Neural progenitor cell (in vitro differentiated cells): ENCODE measurements around the gene ACYP1. TPM values are rescaled to one million over a fixed set of nuclear protein-coding genes. Genes with fewer than 3 reads are reported as not detected.

Source experiments
- DNase-seq: peaks from one replicate; pipeline ENCODE4 v3.0.0-alpha.2; 2016; ENCODE audit warnings: low spot score
- H2AFZ ChIP-seq: fragments of 200-600 bp; sonication (generic); replicated peaks from 2 replicates; pipeline ENCODE4 v1.6.1; 2016; ENCODE audit warnings: antibody characterized with exemption
- H3F3A ChIP-seq: fragments of 200-600 bp; sonication (generic); 2 replicates; pipeline ENCODE4 v1.6.1; 2016; ENCODE audit warnings: antibody characterized with exemption, low read depth
- H3K27ac ChIP-seq: fragments of 200-600 bp; sonication (generic); 2 replicates; pipeline ENCODE4 v1.5.1; 2016; ENCODE audit warnings: mild to moderate bottlenecking
- H3K27me3 ChIP-seq: fragments of 200-600 bp; sonication (generic); 2 replicates; pipeline ENCODE4 v1.6.1; 2016; ENCODE audit warnings: mild to moderate bottlenecking, moderate library complexity
- H3K36me3 ChIP-seq: fragments of 200-600 bp; sonication (generic); 2 replicates; pipeline ENCODE4 v1.5.1; 2016
- H3K4me1 ChIP-seq: fragments of 200-600 bp; sonication (generic); 2 replicates; pipeline ENCODE4 v1.6.1; 2016; ENCODE audit warnings: mixed run types
- H3K4me2 ChIP-seq: fragments of 200-600 bp; sonication (generic); 2 replicates; pipeline ENCODE4 v1.6.1; 2016
- H3K4me3 ChIP-seq: fragments of 200-600 bp; sonication (generic); 2 replicates; pipeline ENCODE4 v1.5.1; 2016
- H3K79me2 ChIP-seq: fragments of 200-600 bp; sonication (generic); 2 replicates; pipeline ENCODE4 v1.6.1; 2016; ENCODE audit warnings: low read depth
- H3K9ac ChIP-seq: fragments of 200-600 bp; sonication (generic); 2 replicates; pipeline ENCODE4 v1.6.1; 2016
- H3K9me3 ChIP-seq: fragments of 200-600 bp; sonication (generic); 2 replicates; pipeline ENCODE4 v1.5.1; 2016; ENCODE audit warnings: low read depth
- H4K20me1 ChIP-seq: fragments of 200-600 bp; sonication (generic); 2 replicates; pipeline ENCODE4 v1.6.1; 2016; ENCODE audit warnings: low read depth
- H3K27ac Mint-ChIP-seq: 3 replicates; pipeline ENCODE4 v1.8.0; 2021; ENCODE audit warnings: mixed read lengths
- H3K27me3 Mint-ChIP-seq: 2 replicates; pipeline ENCODE4 v1.8.0; 2022; ENCODE audit warnings: low read depth, mild to moderate bottlenecking, inconsistent platforms, moderate library complexity, mixed read lengths; ENCODE audit not compliant: insufficient read depth
- H3K36me3 Mint-ChIP-seq: 3 replicates; pipeline ENCODE4 v1.8.0; 2021; ENCODE audit warnings: mixed read lengths
- H3K4me1 Mint-ChIP-seq: 3 replicates; pipeline ENCODE4 v1.8.0; 2021; ENCODE audit warnings: mixed read lengths
- H3K4me3 Mint-ChIP-seq: 3 replicates; pipeline ENCODE4 v1.8.0; 2021; ENCODE audit warnings: mild to moderate bottlenecking, moderate library complexity, mixed read lengths
- H3K9me3 Mint-ChIP-seq: 3 replicates; pipeline ENCODE4 v1.8.0; 2020; ENCODE audit warnings: mixed read lengths
- CTCF ChIP-seq: fragments of 200-600 bp; sonication (generic); IDR thresholded peaks from 2 replicates; pipeline ENCODE4 v1.5.1; 2017; ENCODE audit warnings: antibody characterized with exemption, mild to moderate bottlenecking
- EZH2 ChIP-seq: fragments of 200-600 bp; sonication (generic); IDR thresholded peaks from 2 replicates; pipeline ENCODE4 v1.6.1; 2017; ENCODE audit warnings: antibody characterized with exemption, mild to moderate bottlenecking, moderate library complexity
- EZH2phosphoT487 ChIP-seq: fragments of 200-600 bp; sonication (generic); IDR thresholded peaks from 2 replicates; pipeline ENCODE4 v1.6.1; 2017; ENCODE audit warnings: antibody characterized with exemption
- total RNA-seq: library from RNA; depleted of rRNA; stranded (reverse); fragments of >200 nt; gene quantifications from 2 replicates; pipeline ENCODE4 v1.2.3, GENCODE V29; 2015; ENCODE audit warnings: low replicate concordance

The ACYP1 gene
- total RNA-seq, 1 donor from 2014 or later: 43.1 TPM

DNA sequence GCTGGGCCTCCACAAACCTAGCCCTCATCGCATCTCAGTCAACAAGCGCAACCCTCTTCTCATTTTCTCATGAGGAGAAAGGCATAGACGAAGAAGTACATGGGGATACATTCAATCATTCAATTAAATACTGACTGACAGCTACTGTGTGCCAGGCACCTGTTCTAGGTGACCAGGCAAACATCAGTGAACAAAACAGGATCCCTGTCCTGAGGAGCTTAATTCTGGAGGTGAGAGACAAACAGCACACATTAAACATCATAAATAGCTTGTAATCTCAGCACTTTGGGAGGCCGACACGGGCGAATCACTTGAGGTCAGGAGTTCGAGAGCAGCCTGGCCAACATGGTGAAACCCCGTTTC, 362 bp upstream of the ACYP1 start:
- H3K27me3 Mint-ChIP-seq: peaks cover 4% of the 10 kb centered on the region
- peaks cover 15% of the 10 kb centered on the region for H3K4me1 Mint-ChIP-seq
- Histone ChIP-seq H3K4me2 (peak overlapping the region; percentile 90), H2AFZ (peak overlapping the region; percentile 96), H4K20me1 (no peaks in the 10 kb centered on the region), H3K36me3 (peaks cover 7% of the 10 kb centered on the region), H3K27ac (no peak overlapping the region), H3K79me2 (peaks cover 29% of the 10 kb centered on the region), H3K9ac (no peak overlapping the region), H3K4me3 (peak overlapping the region; percentile 86), H3F3A (peaks cover 17% of the 10 kb centered on the region), H3K4me1 (peaks cover 16% of the 10 kb centered on the region), H3K9me3 (no peaks in the 10 kb centered on the region), H3K27me3 (peaks cover 20% of the 10 kb centered on the region)
- peak overlapping the region; percentile 98 for H3K4me3 Mint-ChIP-seq
- peaks cover 10% of the 10 kb centered on the region for H3K9me3 Mint-ChIP-seq
- TF ChIP-seq EZH2: no peak
- no peak for TF ChIP-seq CTCF
- TF ChIP-seq EZH2phosphoT487: no peak
- peaks cover 17% of the 10 kb centered on the region for H3K36me3 Mint-ChIP-seq
- DNase-seq: no peak
- no peak overlapping the region for H3K27ac Mint-ChIP-seq

- peaks cover 15% of the 10 kb centered on the region for H3K4me1 Mint-ChIP-seq
- H3F3A ChIP-seq: peaks cover 17% of the 10 kb centered on the region
- H3K4me2 ChIP-seq: peak overlapping the region; percentile 90
- TF ChIP-seq CTCF: no peak
- TF ChIP-seq EZH2phosphoT487: no peak
- TF ChIP-seq EZH2: no peak
- peak overlapping the region; percentile 96 for H2AFZ ChIP-seq
- H3K4me3 ChIP-seq: peak overlapping the region; percentile 86
- DNase-seq: no peak
- no peak overlapping the region for H3K27ac Mint-ChIP-seq
- peak overlapping the region; percentile 98 for H3K4me3 Mint-ChIP-seq
- H3K27me3 ChIP-seq: peaks cover 10% of the 10 kb centered on the region
- H3K9ac ChIP-seq: peak overlapping the region; percentile 55
- H3K36me3 Mint-ChIP-seq: peaks cover 22% of the 10 kb centered on the region
- H3K36me3 ChIP-seq: peaks cover 7% of the 10 kb centered on the region
- peaks cover 36% of the 10 kb centered on the region for H3K79me2 ChIP-seq
- H3K9me3 ChIP-seq: no peaks in the 10 kb centered on the region
- H3K27me3 Mint-ChIP-seq: peaks cover 4% of the 10 kb centered on the region
- H3K4me1 ChIP-seq: peaks cover 8% of the 10 kb centered on the region
- no peaks in the 10 kb centered on the region for H4K20me1 ChIP-seq
- H3K9me3 Mint-ChIP-seq: peaks cover 10% of the 10 kb centered on the region
- no peak overlapping the region for H3K27ac ChIP-seq
These were observed 811 bp downstream of the ACYP1 start for GRCh38 chr14:75063013-75063412.

GRCh38 chr14:75060420-75060819, 3.4 kb downstream of the ACYP1 start:
- Histone ChIP-seq H2AFZ (no peak overlapping the region), H3K4me1 (peaks cover 8% of the 10 kb centered on the region), H3K9ac (no peak overlapping the region), H3K4me3 (no peak overlapping the region), H3K27me3 (no peaks in the 10 kb centered on the region), H3K79me2 (peaks cover 36% of the 10 kb centered on the region), H3K36me3 (peaks cover 7% of the 10 kb centered on the region), H3K27ac (no peak overlapping the region), H4K20me1 (no peaks in the 10 kb centered on the region), H3K9me3 (no peaks in the 10 kb centered on the region), H3K4me2 (no peak overlapping the region), H3F3A (peaks cover 17% of the 10 kb centered on the region)
- TF ChIP-seq CTCF (no peak), EZH2 (no peak), EZH2phosphoT487 (no peak)
- Mint-ChIP-seq H3K27me3 (peaks cover 4% of the 10 kb centered on the region), H3K4me3 (no peak overlapping the region), H3K27ac (no peak overlapping the region), H3K4me1 (peaks cover 15% of the 10 kb centered on the region), H3K36me3 (peaks cover 32% of the 10 kb centered on the region), H3K9me3 (peaks cover 10% of the 10 kb centered on the region)
- DNase-seq: no peak
